H1 (cell line): Measurements from ENCODE around the gene UBE4B. TPM values are rescaled to one million over a fixed set of nuclear protein-coding genes. Genes with fewer than 3 reads are reported as not detected.

Experiments used
- CTCF ChIA-PET: fragments of 300-600 bp; sonication (Branson Sonifier 250); formaldehyde crosslinking; loops from one replicate; lab custom pipeline; 2021; ENCODE audit not compliant: partially characterized antibody; lab: Charles Lee
- POLR2A ChIA-PET: fragments of 300-600 bp; sonication (Branson Sonifier 250); formaldehyde crosslinking; loops from one replicate; lab custom pipeline; 2021; ENCODE audit warnings: inconsistent platforms; ENCODE audit not compliant: partially characterized antibody; lab: Charles Lee
- DNase-seq, 2 experiments: peaks; one replicate each; pipeline versions ENCODE4 v3.0.0 to v3.0.0-alpha.2; 2010 to 2022; ENCODE audit warnings: low spot score in 2 of 2, low read depth in 1 of 2, mixed read lengths in 1 of 2
- FAIRE-seq: peaks from 2 replicates; lab custom pipeline; 2011; peaks lifted over from hg19 to GRCh38; lab: Jason Lieb, UNC
- H2AFZ ChIP-seq: 2 replicates; pipeline ENCODE4 v1.8.1; 2012; ENCODE audit warnings: low read length, inconsistent platforms
- H2AK5ac ChIP-seq: 2 replicates; pipeline ENCODE4 v1.6.1; 2013; ENCODE audit warnings: low read depth, low read length
- H2BK120ac ChIP-seq: replicated peaks from 2 replicates; pipeline ENCODE3; 2013; ENCODE audit warnings: low read depth, low read length, inconsistent platforms
- H2BK12ac ChIP-seq: 2 replicates; pipeline ENCODE4 v1.6.1; 2013; ENCODE audit warnings: low read depth, low read length
- H2BK15ac ChIP-seq: 2 replicates; pipeline ENCODE4 v1.6.1; 2013; ENCODE audit warnings: low read length
- H2BK20ac ChIP-seq: 2 replicates; pipeline ENCODE4 v1.6.1; 2013; ENCODE audit warnings: low read length
- H2BK5ac ChIP-seq: 2 replicates; pipeline ENCODE4 v1.6.1; 2013; ENCODE audit warnings: low read depth, low read length
- H3K14ac ChIP-seq: 2 replicates; pipeline ENCODE4 v1.6.1; 2013; ENCODE audit warnings: inconsistent platforms; ENCODE audit not compliant: insufficient read length
- H3K18ac ChIP-seq: 2 replicates; pipeline ENCODE4 v1.6.1; 2013; ENCODE audit warnings: low read length; ENCODE audit errors: extremely low read depth
- H3K23ac ChIP-seq: 2 replicates; pipeline ENCODE4 v1.6.1; 2013; ENCODE audit warnings: inconsistent platforms; ENCODE audit not compliant: insufficient read length
- H3K23me2 ChIP-seq: 2 replicates; pipeline ENCODE4 v1.6.1; 2013; ENCODE audit warnings: low read depth, low read length
- H3K27ac ChIP-seq: 2 replicates; pipeline ENCODE4 v1.6.1; 2011; ENCODE audit warnings: low read depth, low read length, inconsistent platforms
- H3K27me3 ChIP-seq, 4 experiments: replicated peaks in 1 of 4; 1 replicate in 1 of 4; 2 replicates in 3 of 4; pipeline versions ENCODE4 v1.6.1 to v1.8.1; 2011 to 2013; ENCODE audit warnings: low read length in 3 of 4, mild to moderate bottlenecking in 3 of 4, inconsistent platforms in 2 of 4, mixed read lengths in 2 of 4, moderate library complexity in 1 of 4; ENCODE audit not compliant: control insufficient read depth in 3 of 4, insufficient read depth in 3 of 4; ENCODE audit errors: extremely low read depth in 1 of 4
- H3K36me3 ChIP-seq, 4 experiments: 2 replicates each; pipeline versions ENCODE4 v1.6.1 to v1.8.1; 2011 to 2013; ENCODE audit warnings: mild to moderate bottlenecking in 4 of 4, low read length in 3 of 4, moderate library complexity in 2 of 4, control low read depth in 1 of 4, inconsistent platforms in 1 of 4; ENCODE audit not compliant: insufficient read depth in 4 of 4, control insufficient read depth in 2 of 4
- H3K4ac ChIP-seq: replicated peaks from 2 replicates; pipeline ENCODE3; 2013; ENCODE audit warnings: low read length, low read depth, mixed read lengths, inconsistent platforms; ENCODE audit not compliant: insufficient read length
- H3K4me1 ChIP-seq, 4 experiments: replicated peaks in 1 of 4; 1 replicate in 1 of 4; 2 replicates in 3 of 4; pipeline versions ENCODE4 v1.6.1 to v1.8.1; 2011 to 2013; ENCODE audit warnings: low read length in 3 of 4, inconsistent platforms in 2 of 4, mixed read lengths in 1 of 4; ENCODE audit not compliant: insufficient read depth in 4 of 4, control insufficient read depth in 3 of 4
- H3K4me2 ChIP-seq, 2 experiments: 2 replicates each; pipeline versions ENCODE4 v1.6.1 to v1.8.1; 2011 to 2013; ENCODE audit warnings: low read depth in 2 of 2, low read length in 2 of 2, control low read depth in 1 of 2, inconsistent platforms in 1 of 2, mild to moderate bottlenecking in 1 of 2; ENCODE audit not compliant: insufficient read depth in 1 of 2
- H3K4me3 ChIP-seq, 4 experiments: fragments of 200-600, 300-600 bp in 1 of 4; sonication (generic), shearing (Covaris generic), sonication (Bioruptor Twin) in 1 of 4; 2 replicates each; pipeline versions ENCODE4 v1.5.1 to v1.8.1; 2011 to 2016; ENCODE audit warnings: low read length in 4 of 4, low read depth in 3 of 4, control low read depth in 2 of 4, inconsistent platforms in 2 of 4, mild to moderate bottlenecking in 2 of 4, mixed read lengths in 1 of 4, moderate library complexity in 1 of 4; ENCODE audit not compliant: insufficient read depth in 2 of 4; ENCODE audit errors: extremely low read depth in 1 of 4
- H3K56ac ChIP-seq: replicated peaks from 2 replicates; pipeline ENCODE3; 2013; ENCODE audit warnings: low read depth, mild to moderate bottlenecking, mixed read lengths, low read length, inconsistent platforms; ENCODE audit not compliant: insufficient read length
- H3K79me1 ChIP-seq: 2 replicates; pipeline ENCODE4 v1.6.1; 2013; ENCODE audit warnings: low read depth, low read length, control low read depth
- H3K79me2 ChIP-seq, 2 experiments: 2 replicates each; pipeline versions ENCODE4 v1.6.1 to v1.8.1; 2012 to 2013; ENCODE audit warnings: low read length in 2 of 2, mild to moderate bottlenecking in 2 of 2, inconsistent platforms in 1 of 2; ENCODE audit not compliant: insufficient read depth in 2 of 2, control insufficient read depth in 1 of 2
- H3K9ac ChIP-seq, 4 experiments: replicated peaks in 1 of 4; 1 replicate in 1 of 4; 2 replicates in 3 of 4; pipeline versions ENCODE4 v1.6.1 to v1.8.1; 2011 to 2013; ENCODE audit warnings: low read depth in 3 of 4, low read length in 3 of 4, control low read depth in 2 of 4, mild to moderate bottlenecking in 2 of 4, moderate library complexity in 2 of 4, inconsistent platforms in 1 of 4; ENCODE audit errors: extremely low read depth in 1 of 4
- H3K9me3 ChIP-seq, 2 experiments: 2 replicates each; pipeline versions ENCODE4 v1.6.1 to v1.8.1; 2012 to 2013; ENCODE audit warnings: mild to moderate bottlenecking in 2 of 2, moderate library complexity in 2 of 2, control low read depth in 1 of 2, inconsistent platforms in 1 of 2, low read depth in 1 of 2, low read length in 1 of 2, mixed read lengths in 1 of 2; ENCODE audit not compliant: insufficient read depth in 2 of 2
- H4K20me1 ChIP-seq, 2 experiments: replicated peaks in 1 of 2; 2 replicates each; pipeline versions ENCODE3 to v1.8.1; 2011 to 2013; ENCODE audit warnings: inconsistent platforms in 2 of 2, low read length in 2 of 2, mild to moderate bottlenecking in 1 of 2; ENCODE audit not compliant: insufficient read depth in 2 of 2, control insufficient read depth in 1 of 2
- H4K5ac ChIP-seq: 2 replicates; pipeline ENCODE4 v1.6.1; 2013; ENCODE audit warnings: low read length, low read depth, mixed read lengths, inconsistent platforms; ENCODE audit not compliant: insufficient read length
- H4K8ac ChIP-seq: 2 replicates; pipeline ENCODE4 v1.8.0; 2013; ENCODE audit warnings: mild to moderate bottlenecking, moderate library complexity, low read length, inconsistent platforms; ENCODE audit not compliant: insufficient read depth; ENCODE audit errors: extremely low read depth
- H4K91ac ChIP-seq: replicated peaks from 2 replicates; pipeline ENCODE3; 2013; ENCODE audit warnings: low read length, mixed read lengths, inconsistent platforms; ENCODE audit not compliant: insufficient read length
- POLR2A ChIP-seq, 2 experiments: IDR thresholded peaks; 1 replicate in 1 of 2; 2 replicates in 1 of 2; pipeline ENCODE4 v1.6.1; 2011; ENCODE audit warnings: low read depth in 2 of 2, low read length in 2 of 2, mild to moderate bottlenecking in 2 of 2; ENCODE audit errors: control extremely low read depth in 1 of 2
- SP4 ChIP-seq: IDR thresholded peaks from 2 replicates; pipeline ENCODE4 v1.6.1; 2012; ENCODE audit warnings: low read length, inconsistent platforms
- WGBS, 2 experiments: shearing (Covaris generic) in 1 of 2; methylation state at CpG; one replicate each; pipeline versions ENCODE4 v1.1.6 to v1.1.7; 2013 to 2015; ENCODE audit warnings: low lambda C conversion rate in 2 of 2, mixed read lengths in 2 of 2, inconsistent platforms in 1 of 2, low coverage in 1 of 2, missing lambda C conversion rate in 1 of 2; ENCODE audit not compliant: insufficient replicate concordance in 2 of 2, insufficient coverage in 1 of 2, insufficient read length in 1 of 2; ENCODE audit errors: extremely low coverage in 1 of 2, missing lambda C conversion rate in 1 of 2; 5-methylcytosine and 5-hydroxymethylcytosine counted together
- polyA plus RNA-seq, 7 experiments: library from polyadenylated mRNA; depleted of rRNA in 3 of 7; stranded (reverse) in 5 of 7; unstranded in 2 of 7; fragments of >200 nt in 5 of 7; fragments of 200-250 nt in 2 of 7; gene quantifications; 1 replicate in 5 of 7; 2 replicates in 1 of 7; 4 replicates in 1 of 7; pipeline versions ENCODE4 v1.2.1 to v1.2.3, GENCODE V29; 2011 to 2013; ENCODE audit warnings: missing spikeins in 2 of 7, mixed read lengths in 2 of 7
- total RNA-seq: library from RNA; stranded (reverse); fragmentation: NEBNext Ultra II Directional; extraction: Animal tissue kit (Norgen Biotek cat#: 25700); gene quantifications from 2 replicates; pipeline ENCODE4 v1.2.1, GENCODE V29; 2021

The UBE4B gene
- total and polyA plus RNA-seq, 2 of the 8 experiments (the other 6 are each of a cell fraction or from before 2014, with no cell fraction given) = 24.5 to 90.1 TPM

- peak overlapping the region; percentile 63 to 91 (median 88); a peak in 6 of 7 replicates for H3K9ac ChIP-seq
Observed at GRCh38 chr1:10211805-10212410, 179.2 kb downstream of the UBE4B start.

More at GRCh38 chr1:10211805-10212410, 179.2 kb downstream of the UBE4B start:
- Histone ChIP-seq H3K27ac (no peak overlapping the region), H4K5ac (no peak overlapping the region), H4K91ac (no peak overlapping the region), H3K4me2 (peak overlapping the region; percentile 78 to 99), H2BK5ac (peak overlapping the region; percentile 76; the same call in 1 of the 2 replicates), H2BK120ac (no peak overlapping the region), H3K4me3 (peak overlapping the region; percentile 79 to 95 (median 94)), H3K27me3 (no peaks in the 10 kb centered on the region), H3K79me2 (peaks cover 28 to 57% of the 10 kb centered on the region in 2 experiments), H2BK15ac (no peak overlapping the region), H3K14ac (no peak overlapping the region), H3K18ac (no peak overlapping the region; the same call in 1 of the 2 replicates), H3K4me1 (peaks cover 0 to 4% (median 2%) of the 10 kb centered on the region in 4 experiments; a peak in 4 of 7 replicates), H2BK20ac (no peak overlapping the region), H3K23ac (no peak overlapping the region), H3K9me3 (no peaks in the 10 kb centered on the region), H3K36me3 (no peaks in the 10 kb centered on the region), H2BK12ac (no peak overlapping the region), H4K20me1 (peaks cover 7 to 14% of the 10 kb centered on the region in 2 experiments), H2AFZ (no peak overlapping the region), H4K8ac (no peak overlapping the region), H3K56ac (no peak overlapping the region), H3K4ac (peak overlapping the region; percentile 25), H2AK5ac (0 out of 2 replicates have a peak overlapping the region, but pooled peaks have one; percentile 20), H3K79me1 (peaks cover 2% of the 10 kb centered on the region; the same call in 1 of the 2 replicates), H3K23me2 (peaks cover 15% of the 10 kb centered on the region)
- 44% methylated on average over 11 of the region's 11 CpGs; no CpG with 5 or more reads in 1 of the 2 experiments for WGBS, 2 experiments
- FAIRE-seq = no peak
- TF ChIP-seq SP4 (no peak), POLR2A (IDR thresholded peaks at IDR 0.05; ENCODE audit: control extremely low read depth in 1 of 2, low read depth in 2 of 2, low read length in 2 of 2) (peak in 1 of 2 experiments; percentile 6; a peak in 1 of 3 replicates)
- CTCF ChIA-PET = interaction anchor here (0.7 to 0.9 kb wide), 3 partner anchors 9 to 106 kb away, joined by 3 read pairs; no protein-coding TSS in a partner anchor
- POLR2A ChIA-PET = interaction anchor here (0.6 to 1.0 kb wide), 5 partner anchors 10 to 142 kb away, joined by 3 to 7 read pairs (median 4); no protein-coding TSS in a partner anchor
- DNase-seq = no peak
